ENCODE results near the gene PRPF18. TPM values are rescaled to one million over a fixed set of nuclear protein-coding genes. Genes with fewer than 3 reads are reported as not detected.

The PRPF18 gene
- total RNA-seq, 1 donor from 2014 or later, result 23.7 TPM

DNA sequence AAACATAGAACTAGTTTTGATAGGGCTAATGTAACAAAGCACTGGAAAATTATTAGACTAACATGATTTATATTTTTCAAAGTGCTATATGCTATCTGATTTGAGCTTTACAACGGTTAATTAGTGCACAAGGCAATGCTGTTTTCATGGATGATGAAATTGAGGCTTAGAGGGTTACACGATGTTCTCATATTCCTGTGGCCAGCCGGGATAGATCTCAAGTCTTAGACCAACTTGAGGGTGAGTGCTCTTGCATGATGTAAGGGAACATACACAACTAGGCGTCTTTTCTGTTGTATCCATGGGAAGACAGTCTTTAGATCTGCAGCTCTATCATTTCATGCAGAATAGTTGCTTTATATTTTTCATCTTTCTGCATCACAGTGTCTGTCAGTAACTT, 4.1 kb downstream of the PRPF18 start:
- H3K36me3 ChIP-seq, result peaks cover 14% of the 10 kb centered on the region
- H3K27ac ChIP-seq, result no peak overlapping the region
- TF ChIP-seq, protein P1, sequence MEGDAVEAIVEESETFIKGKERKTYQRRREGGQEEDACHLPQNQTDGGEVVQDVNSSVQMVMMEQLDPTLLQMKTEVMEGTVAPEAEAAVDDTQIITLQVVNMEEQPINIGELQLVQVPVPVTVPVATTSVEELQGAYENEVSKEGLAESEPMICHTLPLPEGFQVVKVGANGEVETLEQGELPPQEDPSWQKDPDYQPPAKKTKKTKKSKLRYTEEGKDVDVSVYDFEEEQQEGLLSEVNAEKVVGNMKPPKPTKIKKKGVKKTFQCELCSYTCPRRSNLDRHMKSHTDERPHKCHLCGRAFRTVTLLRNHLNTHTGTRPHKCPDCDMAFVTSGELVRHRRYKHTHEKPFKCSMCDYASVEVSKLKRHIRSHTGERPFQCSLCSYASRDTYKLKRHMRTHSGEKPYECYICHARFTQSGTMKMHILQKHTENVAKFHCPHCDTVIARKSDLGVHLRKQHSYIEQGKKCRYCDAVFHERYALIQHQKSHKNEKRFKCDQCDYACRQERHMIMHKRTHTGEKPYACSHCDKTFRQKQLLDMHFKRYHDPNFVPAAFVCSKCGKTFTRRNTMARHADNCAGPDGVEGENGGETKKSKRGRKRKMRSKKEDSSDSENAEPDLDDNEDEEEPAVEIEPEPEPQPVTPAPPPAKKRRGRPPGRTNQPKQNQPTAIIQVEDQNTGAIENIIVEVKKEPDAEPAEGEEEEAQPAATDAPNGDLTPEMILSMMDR (IDR thresholded peaks at IDR 0.05), result no peak
- DNase-seq (no peak), ATAC-seq (no peak)
- peaks cover 14% of the 10 kb centered on the region for H3K4me1 ChIP-seq
- intact Hi-C loops (cut with DNase I), result no loop called here
- no peaks in the 10 kb centered on the region for H3K27me3 ChIP-seq
- H3K4me3 ChIP-seq, result no peak overlapping the region
- H3K9me3 ChIP-seq, result no peaks in the 10 kb centered on the region

DNA sequence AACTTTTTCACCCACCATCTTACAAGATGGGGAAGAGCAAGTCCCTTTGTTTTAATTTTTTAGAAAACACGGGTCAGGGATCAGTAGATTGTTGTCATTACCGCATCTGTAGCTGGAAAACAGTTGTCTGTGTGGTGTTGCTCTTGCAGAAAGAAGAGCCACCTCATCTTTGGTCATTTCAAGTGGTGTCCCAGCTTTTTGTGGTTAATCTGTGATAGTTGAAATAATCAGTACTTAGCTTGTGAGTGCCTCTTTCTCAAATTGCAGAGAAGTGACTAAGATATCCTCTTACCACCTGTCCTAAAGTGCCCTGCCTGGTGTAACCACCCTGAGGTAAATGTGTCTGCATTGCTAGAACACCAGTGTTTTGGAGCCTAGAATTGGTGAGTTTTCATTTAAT, 5.5 kb downstream of the PRPF18 start:
- TF ChIP-seq, protein P1 (IDR thresholded peaks at IDR 0.05), result no peak

DNA sequence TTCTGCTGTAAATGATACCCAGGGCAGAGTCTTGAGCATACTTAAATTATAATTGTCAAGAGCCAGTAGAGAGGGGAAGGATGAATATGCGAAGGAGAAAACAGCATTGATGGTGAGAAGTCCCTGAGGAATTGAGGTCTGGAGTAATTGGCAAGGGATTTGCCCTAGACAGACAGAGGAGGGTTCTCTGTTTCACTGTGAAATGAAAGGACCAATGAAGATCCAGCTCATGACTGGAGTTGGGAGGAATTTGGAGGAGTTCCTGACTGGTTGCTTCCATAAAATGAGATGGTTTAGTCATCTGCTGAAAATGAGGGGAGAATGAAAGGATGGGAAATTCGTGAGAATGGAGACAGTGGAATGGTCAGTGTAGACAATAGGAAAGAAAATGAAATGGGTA, 6.8 kb downstream of the PRPF18 start:
- H3K4me3 ChIP-seq, result no peak overlapping the region
- ATAC-seq (no peak), DNase-seq (no peak)
- H3K36me3 ChIP-seq, result peaks cover 23% of the 10 kb centered on the region
- TF ChIP-seq, protein P1 (IDR thresholded peaks at IDR 0.05), result no peak
- H3K4me1 ChIP-seq, result peaks cover 2% of the 10 kb centered on the region
- no peaks in the 10 kb centered on the region for H3K9me3 ChIP-seq
- H3K27me3 ChIP-seq, result no peaks in the 10 kb centered on the region
- intact Hi-C loops (cut with DNase I), result no loop called here
- H3K27ac ChIP-seq, result no peak overlapping the region

More for the DNA sequence above, 5.5 kb downstream of the PRPF18 start:
- ATAC-seq (no peak), DNase-seq (no peak)
- H3K36me3 ChIP-seq, result peaks cover 14% of the 10 kb centered on the region
- intact Hi-C loops (cut with DNase I), result no loop called here
- no peak overlapping the region for H3K27ac ChIP-seq
- H3K4me1 ChIP-seq, result peaks cover 14% of the 10 kb centered on the region
- H3K27me3 ChIP-seq, result no peaks in the 10 kb centered on the region
- no peak overlapping the region for H3K4me3 ChIP-seq
- no peaks in the 10 kb centered on the region for H3K9me3 ChIP-seq

DNA sequence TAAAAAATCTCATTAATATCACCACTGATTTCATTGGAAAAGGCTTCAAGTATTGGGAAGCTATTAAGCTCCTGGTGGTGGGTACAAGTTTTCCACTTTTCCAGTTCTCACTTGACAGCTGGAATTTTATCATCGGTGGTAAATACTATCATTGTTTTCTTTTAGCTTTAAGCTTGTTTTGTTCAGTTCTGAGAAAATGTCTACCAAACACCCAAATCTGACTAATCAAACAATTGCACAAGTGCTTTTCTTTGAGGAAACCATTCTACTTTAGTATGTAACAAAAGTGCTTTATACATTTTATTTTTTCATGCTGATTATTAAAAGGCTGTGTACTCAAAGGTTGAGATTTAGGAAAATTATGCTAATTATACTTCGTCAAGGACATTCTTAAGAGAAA, 7.9 kb downstream of the PRPF18 start:
- no peaks in the 10 kb centered on the region for H3K4me1 ChIP-seq
- no peak for ATAC-seq
- DNase-seq, result no peak
- no peak overlapping the region for H3K4me3 ChIP-seq
- H3K36me3 ChIP-seq, result peaks cover 33% of the 10 kb centered on the region
- H3K27me3 ChIP-seq, result no peaks in the 10 kb centered on the region
- no peak overlapping the region for H3K27ac ChIP-seq
- H3K9me3 ChIP-seq, result no peaks in the 10 kb centered on the region
- intact Hi-C loops (cut with DNase I), result no loop called here
- TF ChIP-seq, protein P1 (IDR thresholded peaks at IDR 0.05), result no peak

DNA sequence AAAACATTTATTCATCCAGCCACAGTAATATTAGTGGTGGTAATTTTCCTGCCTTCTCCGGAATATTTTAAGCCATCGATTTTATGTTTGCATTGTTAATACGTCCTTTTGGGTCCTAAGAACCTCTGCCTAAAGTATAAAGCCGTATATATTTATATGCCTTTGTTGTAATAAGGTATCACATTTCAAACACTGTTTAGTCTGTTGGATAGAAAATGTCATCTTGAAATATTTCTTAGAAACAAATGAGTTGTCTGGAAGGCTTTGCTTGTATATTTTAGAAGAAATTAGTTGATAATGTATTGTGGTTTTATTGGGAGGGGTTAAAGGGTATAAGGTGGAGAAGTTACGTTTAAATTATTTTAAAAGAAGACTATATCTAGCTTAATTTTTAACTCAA, 11.1 kb downstream of the PRPF18 start:
- DNase-seq (no peak), ATAC-seq (no peak)
- Histone ChIP-seq H3K27ac (no peak overlapping the region), H3K9me3 (no peaks in the 10 kb centered on the region), H3K4me1 (no peaks in the 10 kb centered on the region), H3K36me3 (peaks cover 52% of the 10 kb centered on the region), H3K4me3 (no peak overlapping the region), H3K27me3 (no peaks in the 10 kb centered on the region)
- intact Hi-C loops (cut with DNase I), result no loop called here
- TF ChIP-seq, protein P1 (IDR thresholded peaks at IDR 0.05), result no peak

DNA sequence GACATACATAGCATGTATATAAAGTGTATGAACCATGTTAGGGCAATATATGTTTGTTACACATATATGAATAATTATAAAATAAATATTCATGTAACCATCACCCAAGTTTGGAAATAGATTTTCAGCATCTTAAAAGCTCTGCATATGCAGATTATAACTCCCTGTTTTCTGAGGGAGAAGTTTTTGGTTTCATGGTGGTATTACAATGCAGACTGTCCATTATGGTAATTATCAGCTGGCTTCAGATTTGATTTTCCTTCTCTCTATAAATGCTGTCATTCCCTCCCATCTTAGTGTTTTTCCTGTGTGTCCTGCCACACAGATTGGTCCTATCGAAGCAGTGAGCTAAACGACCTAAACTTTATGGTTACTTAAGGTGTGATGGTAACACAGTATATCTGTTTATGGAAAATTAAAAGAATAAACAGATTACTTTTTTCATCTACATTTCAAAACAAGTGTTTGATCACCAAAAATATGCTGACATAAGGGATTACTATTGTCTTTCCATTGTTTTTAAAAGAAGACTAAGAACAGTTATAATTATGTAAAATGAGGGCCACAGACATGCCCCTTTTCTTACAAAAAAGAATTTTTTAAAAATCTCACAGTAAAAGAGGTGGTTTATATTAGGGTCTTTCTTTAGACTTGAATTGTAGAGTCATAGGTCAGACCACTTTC, 17.7 kb downstream of the PRPF18 start:
- no peaks in the 10 kb centered on the region for H3K4me1 ChIP-seq
- H3K36me3 ChIP-seq, result peaks cover 67% of the 10 kb centered on the region
- ATAC-seq, result no peak
- TF ChIP-seq, protein P1 (IDR thresholded peaks at IDR 0.05), result no peak
- no peaks in the 10 kb centered on the region for H3K9me3 ChIP-seq
- DNase-seq, result no peak
- intact Hi-C loops (cut with DNase I), result no loop called here
- no peak overlapping the region for H3K4me3 ChIP-seq
- no peak overlapping the region for H3K27ac ChIP-seq
- no peaks in the 10 kb centered on the region for H3K27me3 ChIP-seq

Data from upper lobe of right lung (tissue), 1 donor.